Adrenal gland (tissue), 12 donors: ENCODE data around the gene ALDH8A1. TPM values are rescaled to one million over a fixed set of nuclear protein-coding genes. Genes with fewer than 3 reads are reported as not detected.

Source experiments
- DNase-seq, 7 donors: peaks; one replicate each; pipeline ENCODE4 v3.0.0-alpha.2; 2019 to 2020
- H3K27ac ChIP-seq, 5 donors: fragments of 200-600 bp; sonication (generic) in 4 of 5; 1 replicate in 3 of 5; 2 replicates in 2 of 5; pipeline versions ENCODE4 v1.5.1 to v1.8.0; 2016 to 2020; ENCODE audit warnings: mild to moderate bottlenecking in 1 of 5
- H3K27me3 ChIP-seq: fragments of 200-600 bp; 2 replicates; pipeline ENCODE4 v1.8.0; 2021
- H3K36me3 ChIP-seq, 2 donors: fragments of 200-600 bp; replicated peaks in 1 of 2; 1 replicate in 1 of 2; 2 replicates in 1 of 2; pipeline versions ENCODE4 v1.5.1 to v1.8.0; 2018 to 2022
- H3K4me1 ChIP-seq, 2 donors: fragments of 200-600 bp; replicated peaks in 1 of 2; 1 replicate in 1 of 2; 2 replicates in 1 of 2; pipeline versions ENCODE4 v1.5.1 to v1.8.0; 2018 to 2021
- H3K4me3 ChIP-seq, 4 donors: fragments of 200-600 bp; sonication (generic) in 3 of 4; one replicate each; pipeline ENCODE4 v1.5.1; 2016 to 2018
- H3K9me3 ChIP-seq, 3 donors: fragments of 200-600 bp; sonication (generic) in 1 of 3; replicated peaks in 1 of 3; 1 replicate in 2 of 3; 2 replicates in 1 of 3; pipeline versions ENCODE4 v1.5.1 to v1.8.0; 2016 to 2021
- POLR2A ChIP-seq, 2 donors: fragments of 450-650 bp; IDR thresholded peaks; one replicate each; pipeline ENCODE4 v1.6.1; 2017; ENCODE audit warnings: antibody characterized with exemption in 2 of 2, mild to moderate bottlenecking in 2 of 2, moderate library complexity in 1 of 2
- WGBS, 4 donors: extraction: QIAGEN DNeasy Blood & Tissue Kit in 2 of 4; methylation state at CpG; one replicate each; pipeline versions ENCODE4 v1.1.5 to v1.1.7; 2013 to 2017; 5-methylcytosine and 5-hydroxymethylcytosine counted together
- intact Hi-C, 2 donors: fragments of 100-400 bp; cut with DNase I; formaldehyde crosslinking; loops; one replicate each; pipeline versions ENCODE4 v1.14.1 to v1.15.0; 2022 to 2023
- polyA plus RNA-seq, 3 donors: library from polyadenylated mRNA; stranded (reverse); fragments of 200-250 nt in 2 of 3; fragments of 350-450 nt in 1 of 3; fragmentation: Illumina TruSeq in 1 of 3; extraction: RNeasy Lipid Tissue Mini Kit (QIAGEN cat#74804) in 1 of 3; gene quantifications; one replicate each; pipeline ENCODE4 v1.2.3, GENCODE V29; 2013 to 2014
- total RNA-seq, 9 donors: library from RNA; depleted of rRNA in 4 of 9; stranded (reverse); fragments of >200 nt in 4 of 9; fragments of 120-200 nt in 1 of 9; fragmentation: NEBNext Ultra II Directional in 1 of 9; extraction: Animal tissue kit (Norgen Biotek cat#: 25700) in 1 of 9; gene quantifications; one replicate each; pipeline versions ENCODE4 v1.1.0 to v1.2.4, GENCODE V29; 2013 to 2023
- TF ChIP-seq, protein P1 (sequence below), 6 experiments: fragments of 450-650 bp in 4 of 6; fragments of 200-600 bp in 2 of 6; sonication (generic) in 1 of 6; IDR thresholded peaks; 1 replicate in 5 of 6; 2 replicates in 1 of 6; pipeline versions ENCODE4 v1.5.1 to v1.8.0; 2016 to 2021; ENCODE audit warnings: antibody characterized with exemption in 6 of 6, mild to moderate bottlenecking in 2 of 6, moderate library complexity in 1 of 6
- donor health status: healthy with polysubstance abuse.
- donor health status: Bipolar disorder and iron deficiency.
- donor health status: DM: yes; HTN: yes; CAD: no.
- donor health status: DM: no; HTN: no; CAD: no.
- donor health status: DM: no; HTN: no; CAD: no.
- donor health status: DM: yes; HTN: yes; CAD: no.

ALDH8A1 gene
- total and polyA plus RNA-seq, 12 donors = 0.24 to 4.5 (median 0.94) TPM

DNA sequence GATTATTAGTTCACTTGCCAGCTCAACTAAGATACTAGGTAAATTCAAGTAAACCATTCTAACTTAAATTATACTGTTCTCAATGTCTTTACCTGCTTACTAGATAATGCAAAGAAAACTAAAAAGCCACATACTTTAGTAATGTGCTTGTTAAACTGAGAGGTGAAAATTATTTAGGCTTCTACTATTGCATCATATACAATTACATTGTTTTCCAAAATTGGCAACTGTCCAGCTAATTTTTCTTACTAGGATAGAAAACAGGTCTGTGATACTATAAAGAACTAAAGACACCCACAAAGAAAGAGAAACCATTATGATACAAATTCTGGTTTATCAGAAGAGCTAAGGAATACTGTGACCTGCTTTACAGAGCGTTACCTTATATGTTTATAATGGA, 45.6 kb upstream of the ALDH8A1 start:
- no peaks in the 10 kb centered on the region for H3K9me3 ChIP-seq
- intact Hi-C loops = no loop called here
- no peak overlapping the region for H3K4me3 ChIP-seq
- TF ChIP-seq, protein P1, sequence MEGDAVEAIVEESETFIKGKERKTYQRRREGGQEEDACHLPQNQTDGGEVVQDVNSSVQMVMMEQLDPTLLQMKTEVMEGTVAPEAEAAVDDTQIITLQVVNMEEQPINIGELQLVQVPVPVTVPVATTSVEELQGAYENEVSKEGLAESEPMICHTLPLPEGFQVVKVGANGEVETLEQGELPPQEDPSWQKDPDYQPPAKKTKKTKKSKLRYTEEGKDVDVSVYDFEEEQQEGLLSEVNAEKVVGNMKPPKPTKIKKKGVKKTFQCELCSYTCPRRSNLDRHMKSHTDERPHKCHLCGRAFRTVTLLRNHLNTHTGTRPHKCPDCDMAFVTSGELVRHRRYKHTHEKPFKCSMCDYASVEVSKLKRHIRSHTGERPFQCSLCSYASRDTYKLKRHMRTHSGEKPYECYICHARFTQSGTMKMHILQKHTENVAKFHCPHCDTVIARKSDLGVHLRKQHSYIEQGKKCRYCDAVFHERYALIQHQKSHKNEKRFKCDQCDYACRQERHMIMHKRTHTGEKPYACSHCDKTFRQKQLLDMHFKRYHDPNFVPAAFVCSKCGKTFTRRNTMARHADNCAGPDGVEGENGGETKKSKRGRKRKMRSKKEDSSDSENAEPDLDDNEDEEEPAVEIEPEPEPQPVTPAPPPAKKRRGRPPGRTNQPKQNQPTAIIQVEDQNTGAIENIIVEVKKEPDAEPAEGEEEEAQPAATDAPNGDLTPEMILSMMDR (IDR thresholded peaks at IDR 0.05) = no peak
- no peak for TF ChIP-seq POLR2A (IDR thresholded peaks at IDR 0.05)
- peaks cover 0 to 14% of the 10 kb centered on the region in 2 donors for H3K36me3 ChIP-seq
- no peak overlapping the region for H3K27ac ChIP-seq
- no peaks in the 10 kb centered on the region for H3K27me3 ChIP-seq
- DNase-seq = no peak
- WGBS, 4 donors = 94 to 100% (median 97%) methylated on average over 1 of the region's 1 CpG
- no peaks in the 10 kb centered on the region for H3K4me1 ChIP-seq

DNA sequence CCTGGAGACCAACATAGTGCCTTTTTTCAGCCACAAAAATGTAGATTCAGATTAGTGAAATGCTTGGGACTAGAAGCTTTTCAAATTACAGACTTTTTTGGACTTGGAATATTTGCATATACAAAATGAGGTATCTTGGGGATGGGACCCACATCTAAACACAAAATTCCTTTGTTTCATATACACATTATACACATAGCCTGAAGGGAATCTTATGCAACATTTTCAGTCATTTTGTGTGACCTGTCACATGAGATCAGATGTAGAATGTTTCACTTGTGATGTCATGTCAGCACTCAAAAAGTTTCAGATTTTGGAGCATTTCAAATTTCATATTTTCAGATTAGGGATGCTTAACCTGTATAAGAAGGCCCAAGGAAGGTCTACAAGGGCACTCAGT, 44.5 kb upstream of the ALDH8A1 start:
- Histone ChIP-seq H3K27me3 (no peaks in the 10 kb centered on the region), H3K27ac (no peak overlapping the region), H3K36me3 (peaks cover 0 to 14% of the 10 kb centered on the region in 2 donors), H3K4me3 (no peak overlapping the region), H3K4me1 (no peaks in the 10 kb centered on the region), H3K9me3 (no peaks in the 10 kb centered on the region)
- no peak for DNase-seq
- intact Hi-C loops = no loop called here
- TF ChIP-seq, protein P1 (IDR thresholded peaks at IDR 0.05) = no peak
- no peak for TF ChIP-seq POLR2A (IDR thresholded peaks at IDR 0.05)

DNA sequence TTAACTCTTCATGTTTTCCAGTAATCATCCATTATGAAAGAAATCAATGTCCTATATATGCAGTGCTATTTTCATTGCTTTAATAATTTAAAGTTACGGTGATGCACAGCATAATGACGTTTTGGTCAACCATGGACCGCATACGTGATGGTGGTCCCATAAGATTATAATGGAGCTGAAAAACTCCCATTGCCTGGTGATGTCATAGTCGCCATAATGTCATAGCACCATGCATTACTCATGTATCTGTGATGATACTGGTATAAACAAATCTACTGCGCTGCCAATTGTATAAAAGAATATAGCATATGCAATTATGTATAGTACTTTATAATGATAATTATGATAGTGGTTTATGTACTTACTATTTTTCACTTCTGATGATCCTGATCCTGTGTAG, 42.3 kb upstream of the ALDH8A1 start:
- H3K4me3 ChIP-seq = no peak overlapping the region
- no peak for DNase-seq
- no peaks in the 10 kb centered on the region for H3K4me1 ChIP-seq
- no peaks in the 10 kb centered on the region for H3K27me3 ChIP-seq
- WGBS, 4 donors = 93 to 96% (median 94%) methylated on average over 6 of the region's 6 CpGs
- H3K36me3 ChIP-seq = peaks cover 0 to 11% of the 10 kb centered on the region in 2 donors
- H3K9me3 ChIP-seq = no peaks in the 10 kb centered on the region
- no peak overlapping the region for H3K27ac ChIP-seq
- TF ChIP-seq POLR2A (IDR thresholded peaks at IDR 0.05) = no peak
- TF ChIP-seq, protein P1 (IDR thresholded peaks at IDR 0.05) = no peak
- intact Hi-C loops = no loop called here

GRCh38 chr6:134990262-134990661, 40.4 kb upstream of the ALDH8A1 start:
- Histone ChIP-seq H3K27ac (no peak overlapping the region), H3K4me3 (no peak overlapping the region), H3K4me1 (no peaks in the 10 kb centered on the region), H3K9me3 (no peaks in the 10 kb centered on the region), H3K36me3 (peaks cover 0 to 5% of the 10 kb centered on the region in 2 donors), H3K27me3 (no peaks in the 10 kb centered on the region)
- intact Hi-C loops = no loop called here
- DNase-seq = no peak
- TF ChIP-seq POLR2A (IDR thresholded peaks at IDR 0.05) = no peak
- TF ChIP-seq, protein P1 (IDR thresholded peaks at IDR 0.05) = no peak
- WGBS, 4 donors = 93 to 96% (median 95%) methylated on average over 3 of the region's 3 CpGs
